Measurements from ENCODE around the gene CXCL10.
"Not testable (repeated sequence)": the region's sequence is repeated elsewhere in the genome, so short reads cannot be mapped to it uniquely, and the experiment has no call there.

The CXCL10 gene

DNA sequence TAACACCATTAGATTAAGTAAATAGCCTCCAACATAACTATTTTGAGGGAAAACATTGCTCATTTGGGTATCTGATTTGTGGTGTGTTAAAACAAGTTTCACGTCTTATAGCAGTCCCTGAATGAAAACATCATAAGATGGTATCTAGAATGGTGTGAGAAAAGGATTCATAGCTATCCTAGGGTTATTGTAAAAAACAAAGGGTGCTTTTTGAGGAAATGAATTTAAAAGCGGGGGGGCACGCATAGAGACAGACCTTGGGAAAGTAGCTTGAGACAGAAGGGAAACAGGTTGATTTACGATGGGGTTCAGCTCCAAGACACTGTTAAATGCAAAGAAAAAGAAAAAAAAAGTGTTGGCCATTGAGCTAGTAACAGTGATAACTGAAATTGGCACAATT is 768 bp upstream of the CXCL10 start:
- no peak for DNase-seq

DNA sequence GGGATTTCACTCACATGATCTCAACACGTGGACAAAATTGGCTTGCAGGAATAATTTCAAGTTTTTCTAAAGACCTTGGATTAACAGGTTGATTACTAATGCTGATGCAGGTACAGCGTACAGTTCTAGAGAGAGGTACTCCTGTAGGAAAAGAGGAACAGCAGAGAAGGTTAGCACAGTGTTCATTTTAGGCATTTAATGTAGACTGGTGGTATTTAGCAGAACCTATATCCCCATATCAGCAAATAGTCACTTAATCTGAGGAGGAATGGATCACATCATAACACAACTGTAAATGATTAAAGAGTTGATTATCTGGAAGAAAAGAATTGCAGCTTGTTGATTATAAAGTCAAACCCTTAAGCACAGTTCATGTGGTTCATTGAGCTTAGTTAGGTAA is 620 bp downstream of the CXCL10 start:
- no peak for DNase-seq

- DNase-seq = no peak
Measured at GRCh38 chr4:76022031-76022430, 1.3 kb downstream of the CXCL10 start.

DNA sequence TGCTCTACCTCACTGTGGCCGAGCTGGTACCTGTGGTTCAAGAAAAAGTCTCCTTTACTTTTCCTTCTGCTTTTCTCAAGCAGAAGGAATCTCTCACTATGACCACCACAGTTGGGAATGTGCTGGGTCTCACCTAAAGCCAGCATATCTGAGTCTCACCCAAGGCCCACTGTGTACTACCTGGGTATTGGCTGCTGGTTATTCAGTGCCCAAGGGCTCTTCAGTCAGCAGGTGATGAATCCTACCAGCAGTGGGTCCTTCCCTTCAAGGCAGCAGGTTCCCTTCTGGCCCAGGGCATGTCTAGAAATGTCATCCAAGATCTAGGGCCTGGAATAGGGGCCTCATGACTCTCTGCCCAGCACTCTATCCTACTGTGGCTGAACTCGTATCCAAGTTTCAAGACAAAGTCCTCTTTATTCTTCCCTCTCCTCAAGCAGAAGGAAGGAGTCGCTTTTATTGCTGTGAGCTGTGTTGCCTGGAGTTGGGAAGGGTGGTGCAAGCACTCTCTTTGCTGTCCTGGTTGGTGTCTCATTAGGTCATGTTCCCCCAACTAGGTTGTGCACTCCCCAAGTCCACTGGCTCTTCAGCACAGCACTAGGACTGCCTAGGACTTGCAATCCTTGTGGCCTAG is 6.1 kb downstream of the CXCL10 start:
- DNase-seq = no peak

- peak; percentile 10 for DNase-seq
Measured at GRCh38 chr4:76016393-76016792, 6.9 kb downstream of the CXCL10 start.

GRCh38 chr4:76013540-76013939 is 9.8 kb downstream of the CXCL10 start:
- no peak for DNase-seq

GRCh38 chr4:76012388-76012801 is 10.9 kb downstream of the CXCL10 start:
- DNase-seq = no peak

GRCh38 chr4:76011700-76012387 is 11.5 kb downstream of the CXCL10 start:
- no peak for DNase-seq

- no peak for DNase-seq
Measured at GRCh38 chr4:76011018-76011670, 12.2 kb downstream of the CXCL10 start.

GRCh38 chr4:76010576-76010975 is 12.7 kb downstream of the CXCL10 start:
- no peak for DNase-seq

DNA sequence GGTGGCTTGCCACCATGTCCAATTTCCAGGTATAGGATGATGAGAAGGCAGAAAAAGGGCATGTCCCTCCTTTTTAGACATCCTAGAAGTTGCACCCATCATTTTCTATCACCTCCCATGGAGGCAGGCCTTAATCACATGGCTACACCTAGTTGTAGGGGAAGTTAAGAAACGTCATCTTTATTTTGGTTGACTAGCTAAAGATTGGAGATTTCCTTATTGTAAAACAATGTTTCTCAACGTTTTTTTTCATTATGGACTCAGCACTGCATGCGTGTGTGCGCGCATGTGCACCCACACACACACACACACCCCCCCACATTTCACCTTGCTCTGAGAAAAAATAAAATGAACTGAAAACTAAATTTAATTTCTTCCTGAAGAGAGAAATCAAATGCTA is 14.0 kb downstream of the CXCL10 start:
- DNase-seq = no peak

DNA sequence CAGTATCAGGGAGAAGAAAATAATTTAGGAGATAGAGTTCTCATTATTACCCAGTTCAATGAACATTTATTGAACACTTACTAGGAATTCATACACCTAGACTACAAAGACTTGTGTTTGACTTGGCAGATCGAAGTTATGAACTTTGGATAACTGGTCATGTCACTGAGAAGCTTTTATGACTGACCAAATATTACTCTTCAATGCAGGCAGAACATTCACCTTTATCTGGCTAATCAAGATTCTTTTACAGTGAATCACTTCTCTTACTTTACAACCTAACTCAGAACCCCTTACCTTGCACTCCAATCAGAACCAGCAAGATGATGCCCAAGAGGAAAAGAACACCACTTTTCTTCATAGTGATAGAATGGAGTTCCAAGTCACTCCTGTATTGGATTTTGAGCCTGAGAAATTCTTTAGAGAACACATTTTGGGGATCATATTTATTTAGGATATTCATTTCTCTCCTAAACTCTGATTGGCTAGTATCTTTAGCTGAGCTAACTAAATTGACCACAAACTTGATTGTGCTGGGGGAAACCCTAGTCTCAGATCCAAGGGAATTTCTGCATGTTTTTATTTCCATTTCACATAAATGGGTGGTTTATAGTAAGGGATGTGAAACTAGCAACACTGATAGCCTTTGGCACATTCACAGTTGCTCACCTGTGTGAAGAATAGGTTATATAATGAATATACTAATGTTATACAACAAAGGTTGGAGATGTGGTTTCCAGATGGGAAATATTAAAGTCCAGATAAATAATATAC is 16.0 kb downstream of the CXCL10 start, which contains the start of gene CXCL9:
CXCL9 (minus strand) TSS at position 421 of the 774 bp plus-strand sequence; CDS start at position 361, 60 bp downstream.
- no peak for DNase-seq

DNA sequence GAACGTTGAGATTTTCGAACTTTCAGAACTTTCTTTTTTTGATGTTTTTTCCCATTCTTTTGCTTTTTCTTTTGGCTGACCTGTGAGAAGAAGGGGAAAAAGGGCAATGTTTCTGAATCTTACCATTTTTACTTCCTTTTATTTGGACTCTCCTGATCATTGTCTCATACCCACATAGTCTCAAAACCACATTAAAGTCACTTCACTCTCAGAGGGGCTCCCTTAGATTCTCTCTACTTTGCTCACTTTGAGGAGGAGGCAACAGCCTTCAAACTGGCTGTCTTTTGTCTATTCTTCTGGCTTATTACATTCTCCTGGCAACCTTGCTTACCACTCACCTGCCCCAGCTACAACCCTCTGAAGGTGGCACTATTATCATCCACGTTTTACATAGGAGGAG is 19.7 kb downstream of the CXCL10 start:
- DNase-seq = no peak

DNA sequence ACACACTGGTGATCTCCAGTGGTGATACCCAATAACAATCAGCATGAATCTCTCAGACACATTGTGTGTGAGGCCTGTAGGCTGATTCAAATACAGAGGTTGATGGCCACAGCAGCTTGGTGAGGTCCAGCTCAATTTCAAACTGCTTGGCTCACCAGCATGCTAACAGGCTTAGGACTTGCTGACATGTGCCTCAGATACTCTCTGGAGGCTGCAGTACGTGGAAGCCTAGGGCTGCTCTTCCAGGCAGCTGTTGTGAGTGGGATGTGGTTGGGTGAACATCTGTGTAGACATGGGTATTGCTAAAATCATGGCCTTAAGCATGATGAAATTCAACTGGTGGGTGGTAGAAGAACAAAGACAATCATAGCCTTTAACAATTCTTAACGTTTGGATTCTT is 20.3 kb downstream of the CXCL10 start:
- DNase-seq = no peak

GRCh38 chr4:76002176-76002575 is 21.1 kb downstream of the CXCL10 start:
- DNase-seq = peak; percentile 18

- DNase-seq = no peak
Measured at GRCh38 chr4:76001700-76002099, 21.6 kb downstream of the CXCL10 start.

GRCh38 chr4:76000279-76000678 is 23.0 kb downstream of the CXCL10 start:
- no peak for DNase-seq

DNA sequence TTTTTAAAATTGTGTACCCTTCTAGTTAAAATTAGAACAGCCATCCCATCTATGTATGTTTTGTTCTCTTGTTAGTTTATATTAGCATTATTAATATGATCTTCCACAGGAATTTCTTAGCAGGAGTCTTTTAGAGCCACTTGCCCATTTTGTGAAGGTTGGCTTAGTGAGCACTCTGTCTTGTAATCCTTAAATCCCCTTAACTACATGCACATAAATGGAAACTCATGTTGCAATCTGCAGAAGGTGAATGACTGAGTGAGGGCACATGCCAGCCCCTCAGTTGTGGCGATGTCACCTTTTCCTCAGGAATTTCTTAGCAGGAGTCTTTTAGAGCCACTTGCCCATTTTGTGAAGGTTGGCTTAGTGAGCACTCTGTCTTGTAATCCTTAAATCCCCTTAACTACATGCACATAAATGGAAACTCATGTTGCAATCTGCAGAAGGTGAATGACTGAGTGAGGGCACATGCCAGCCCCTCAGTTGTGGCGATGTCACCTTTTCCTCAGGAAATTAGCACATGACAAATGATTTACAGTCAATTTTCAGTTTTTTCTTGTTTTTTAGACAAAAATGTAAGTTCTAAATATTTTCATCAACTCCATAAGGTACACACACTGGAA is 24.7 kb downstream of the CXCL10 start:
- not testable (repeated sequence) for DNase-seq

- no peak for DNase-seq
Measured at GRCh38 chr4:75997946-75998345, 25.4 kb downstream of the CXCL10 start.

DNA sequence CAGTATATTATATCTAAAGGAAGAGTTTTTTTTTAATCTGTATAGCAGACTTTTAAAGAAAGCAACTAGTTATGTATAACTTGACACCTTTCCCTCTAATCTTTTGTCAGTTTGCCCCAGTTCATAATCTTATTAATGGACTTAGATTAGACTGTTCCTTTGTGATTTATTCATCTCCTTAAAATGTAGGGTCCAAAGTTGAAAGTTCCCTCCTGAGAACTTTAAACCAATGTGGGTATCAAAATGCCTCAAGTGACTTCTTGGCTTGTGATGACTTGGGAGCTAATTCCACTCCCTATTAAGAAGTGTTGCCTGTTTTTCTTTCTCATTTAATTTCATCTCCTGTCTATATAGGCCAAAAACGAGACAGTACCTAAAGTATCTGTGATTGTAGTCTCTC is 26.2 kb downstream of the CXCL10 start:
- DNase-seq = no peak

DNA sequence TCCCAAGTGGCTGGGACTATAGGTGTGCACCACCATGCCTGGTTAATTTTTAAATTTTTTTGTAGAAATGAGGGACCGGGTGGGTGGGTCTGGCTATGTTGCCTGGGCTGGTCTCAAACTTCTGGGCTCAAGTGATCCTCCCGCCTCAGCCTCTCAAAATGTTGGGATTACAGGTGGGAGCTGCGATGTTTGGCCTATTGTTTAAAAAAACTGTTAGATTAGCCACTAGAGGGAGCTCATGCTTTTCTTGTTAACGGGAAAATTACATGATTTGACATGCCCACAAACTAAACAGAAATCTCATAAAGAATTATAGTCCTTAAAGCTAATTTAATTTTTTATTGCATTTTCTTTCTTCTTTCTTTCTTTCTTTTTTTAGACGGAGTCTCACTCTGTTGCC is 27.6 kb downstream of the CXCL10 start:
- DNase-seq = peak; percentile 56

DNA sequence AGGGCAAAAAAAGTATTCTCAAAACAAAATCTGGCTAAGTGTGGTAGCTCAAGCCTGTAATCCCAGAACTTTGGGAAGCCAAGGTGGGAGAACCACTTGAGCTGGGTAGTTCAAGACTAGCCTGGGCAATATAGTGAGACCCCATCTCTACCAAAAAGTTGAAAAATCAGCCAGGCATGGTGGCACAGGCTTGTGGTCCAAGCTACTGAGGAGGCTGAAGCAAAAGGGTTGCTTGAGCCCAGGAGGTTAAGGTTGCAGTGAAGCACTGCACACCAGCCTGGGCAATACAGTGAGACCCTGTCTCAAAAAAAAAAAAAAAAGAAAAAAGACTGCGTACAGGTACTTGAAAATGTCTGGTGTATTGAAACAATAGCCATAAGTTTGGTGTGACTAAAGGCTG is 30.8 kb downstream of the CXCL10 start:
- DNase-seq = no peak

All from NCI-H69 (cell line).